K562 (cell line): ENCODE results near the gene HOXC4. TPM values are rescaled to one million over a fixed set of nuclear protein-coding genes. Genes with fewer than 3 reads are reported as not detected.

ENCODE experiments used
- ATAC-seq: fragments of 200-7000 bp; cut with Tn5 transposase; 3 replicates; pipeline ENCODE4 v1.9.1; 2020; ENCODE audit warnings: moderate library complexity
- BruUV-seq: library from RNA; stranded (reverse); fragments of 400-500 nt; replicated peaks from 2 replicates; lab custom pipeline; 2021; lab: Mats Ljungman, UMichigan
- CTCF ChIA-PET: fragments of 300-600 bp; formaldehyde crosslinking; extraction: SDS; loops from one replicate; lab custom pipeline; 2021; ENCODE audit warnings: low intra/inter-chr PET ratio; lab: Yijun Ruan, JAX
- POLR2A ChIA-PET: fragments of 300-600, 350-650 bp; sonication (Branson Sonifier 250); formaldehyde crosslinking; extraction: SDS; loops from one replicate; lab custom pipeline; 2021; ENCODE audit warnings: antibody characterized with exemption, inconsistent platforms; lab: Yijun Ruan, JAX
- DNase-seq, 4 experiments: peaks; one replicate each; pipeline versions ENCODE4 v3.0.0 to v3.0.0-alpha.2; 2011 to 2018; ENCODE audit warnings: low spot score in 3 of 4, mixed read lengths in 3 of 4; ENCODE audit errors: extremely low read depth in 1 of 4
- FAIRE-seq: peaks from 2 replicates; lab custom pipeline; 2011; peaks lifted over from hg19 to GRCh38; lab: Jason Lieb, UNC
- H2AFZ ChIP-seq: 2 replicates; pipeline ENCODE4 v1.6.0; 2011; ENCODE audit warnings: low read depth, low read length, control low read depth, inconsistent platforms
- H3K27ac ChIP-seq: fragments of 200-600 bp; 3 replicates; pipeline ENCODE4 v1.8.0; 2011; ENCODE audit warnings: low read depth, mild to moderate bottlenecking, control low read depth, inconsistent platforms, low read length, moderate library complexity, mixed read lengths; ENCODE audit errors: extremely low read depth
- H3K27me3 ChIP-seq, 2 experiments: fragments of 300-600 bp in 1 of 2; 2 replicates in 1 of 2; 3 replicates in 1 of 2; pipeline versions ENCODE4 v1.6.0 to v1.8.0; 2011; ENCODE audit warnings: inconsistent platforms in 2 of 2, low read length in 2 of 2, mild to moderate bottlenecking in 1 of 2, mixed read lengths in 1 of 2, moderate library complexity in 1 of 2; ENCODE audit not compliant: control insufficient read depth in 2 of 2, insufficient read depth in 2 of 2
- H3K36me3 ChIP-seq: fragments of 300-600 bp; 3 replicates; pipeline ENCODE4 v1.8.0; 2011; ENCODE audit warnings: mild to moderate bottlenecking, low read length, inconsistent platforms; ENCODE audit not compliant: control insufficient read depth, insufficient read depth
- H3K4me1 ChIP-seq, 2 experiments: fragments of 200-600 bp in 1 of 2; replicated peaks in 1 of 2; 2 replicates in 1 of 2; 3 replicates in 1 of 2; pipeline versions ENCODE4 v1.5.1 to v1.8.0; 2011; ENCODE audit warnings: inconsistent platforms in 2 of 2, low read length in 2 of 2, mild to moderate bottlenecking in 1 of 2, mixed read lengths in 1 of 2, moderate library complexity in 1 of 2; ENCODE audit not compliant: control insufficient read depth in 2 of 2, insufficient read depth in 2 of 2
- H3K4me2 ChIP-seq: 2 replicates; pipeline ENCODE4 v1.6.1; 2011; ENCODE audit warnings: low read length, control low read depth, inconsistent platforms, mixed read lengths; ENCODE audit not compliant: insufficient read depth
- H3K4me3 ChIP-seq: fragments of 200-600 bp; sonication (generic), shearing (Covaris generic); 2 replicates; pipeline ENCODE4 v1.5.1; 2016; ENCODE audit warnings: control low read depth, inconsistent platforms
- H3K79me2 ChIP-seq: fragments of 200-600 bp; 3 replicates; pipeline ENCODE4 v1.8.0; 2011; ENCODE audit warnings: low read length, inconsistent platforms; ENCODE audit not compliant: control insufficient read depth, insufficient read depth
- H3K9ac ChIP-seq, 2 experiments: 2 replicates each; pipeline versions ENCODE4 v1.6.0 to v1.6.1; 2011; ENCODE audit warnings: low read depth in 2 of 2, low read length in 2 of 2, control low read depth in 1 of 2, inconsistent platforms in 1 of 2, mild to moderate bottlenecking in 1 of 2, mixed read lengths in 1 of 2; ENCODE audit not compliant: insufficient read depth in 1 of 2
- H3K9me1 ChIP-seq: one replicate; pipeline ENCODE4 v1.6.0; 2011; ENCODE audit warnings: inconsistent platforms, mild to moderate bottlenecking, low read length, moderate library complexity; ENCODE audit not compliant: control insufficient read depth, insufficient read depth
- H3K9me3 ChIP-seq: replicated peaks from 2 replicates; pipeline ENCODE4 v1.5.1; 2011; ENCODE audit warnings: low read depth, low read length, inconsistent platforms; ENCODE audit not compliant: control insufficient read depth, insufficient read depth
- H4K20me1 ChIP-seq: replicated peaks from 2 replicates; pipeline ENCODE4 v1.6.1; 2011; ENCODE audit warnings: low read length, inconsistent platforms, mixed read lengths; ENCODE audit not compliant: control insufficient read depth, insufficient read depth
- BRF1 ChIP-seq: IDR thresholded peaks from 3 replicates; pipeline ENCODE4 v1.6.1; 2011; ENCODE audit warnings: borderline replicate concordance, mild to moderate bottlenecking; ENCODE audit not compliant: insufficient read length; ENCODE audit errors: extremely low read depth
- HDAC1 ChIP-seq, 2 experiments: fragments of 450-650 bp; IDR thresholded peaks; 2 replicates each; pipeline ENCODE4 v1.6.1; 2016 to 2017; ENCODE audit warnings: inconsistent platforms in 1 of 2, mild to moderate bottlenecking in 1 of 2, moderate library complexity in 1 of 2
- MTF1 ChIP-seq: fragments of 250-450 bp; sonication (Bioruptor Pico); IDR thresholded peaks from 2 replicates; pipeline ENCODE4 v1.9.0; 2021; ENCODE audit warnings: moderate library complexity, mild to moderate bottlenecking, inconsistent platforms, borderline replicate concordance
- PHB2 ChIP-seq: fragments of 450-650 bp; IDR thresholded peaks from 2 replicates; pipeline ENCODE4 v1.6.1; 2017; ENCODE audit warnings: low read depth
- PTBP1 ChIP-seq: fragments of 200-400 bp; formaldehyde crosslinking; IDR thresholded peaks from 2 replicates; pipeline ENCODE4 v1.6.1; 2017; ENCODE audit warnings: low read depth, low read length
- RBBP5 ChIP-seq: fragments of 200-600 bp; sonication (generic); IDR thresholded peaks from 2 replicates; pipeline ENCODE4 v1.6.1; 2012; ENCODE audit warnings: borderline replicate concordance, mild to moderate bottlenecking, low read length, control low read depth, inconsistent platforms; ENCODE audit not compliant: insufficient read depth, poor library complexity, severe bottlenecking
- SFPQ ChIP-seq: fragments of 200-400 bp; formaldehyde crosslinking; IDR thresholded peaks from 2 replicates; pipeline ENCODE4 v1.6.1; 2017; ENCODE audit warnings: mild to moderate bottlenecking, low read depth, low read length, moderate library complexity
- SPI1 ChIP-seq: IDR thresholded peaks from 2 replicates; pipeline ENCODE4 v1.6.1; 2011; ENCODE audit warnings: low read depth, low read length, control low read depth, borderline replicate concordance
- U2AF2 ChIP-seq: fragments of 200-400 bp; formaldehyde crosslinking; optimal IDR thresholded peaks from 2 replicates; pipeline ENCODE3; 2017; ENCODE audit warnings: low read depth, mild to moderate bottlenecking, low read length
- ZBTB2 ChIP-seq: fragments of 450-650 bp; IDR thresholded peaks from 2 replicates; pipeline ENCODE4 v1.6.1; 2016; ENCODE audit warnings: antibody characterized with exemption
- ZFP30 ChIP-seq: fragments of 250-450 bp; sonication (Bioruptor Pico); IDR thresholded peaks from 2 replicates; pipeline ENCODE4 v1.8.0; 2022; ENCODE audit warnings: moderate library complexity, mild to moderate bottlenecking, inconsistent platforms, borderline replicate concordance
- ZNF584 ChIP-seq: fragments of 200-800 bp; sonication (Bioruptor generic); IDR thresholded peaks from 2 replicates; pipeline ENCODE4 v1.6.1; 2016; ENCODE audit warnings: low read depth, mild to moderate bottlenecking, missing genetic modification characterization, missing compliant biosample characterization
- WGBS: fragments of 100-300 bp; shearing (Covaris generic); methylation state at CpG from one replicate; pipeline ENCODE4 v1.1.6; 2016; ENCODE audit warnings: low coverage, mixed read lengths; ENCODE audit not compliant: insufficient coverage; ENCODE audit errors: missing lambda C conversion rate; 5-methylcytosine and 5-hydroxymethylcytosine counted together
- in situ Hi-C: fragments of 300-500 bp; cut with MboI; formaldehyde crosslinking; loops from 4 replicates; pipeline ENCODE4 v1.15.0; 2018; ENCODE audit warnings: inconsistent platforms, mixed read lengths
- intact Hi-C: fragments of 100-400 bp; cut with micrococcal nuclease; formaldehyde crosslinking; loops from 2 replicates; pipeline ENCODE4 v1.14.2; 2022
- polyA plus RNA-seq, 8 experiments: library from polyadenylated mRNA; depleted of rRNA in 4 of 8; stranded (reverse) in 5 of 8; unstranded in 3 of 8; fragments of >200 nt; fragmentation: Nextera tagmentation in 2 of 8; fragmentation: Illumina TruSeq in 1 of 8; extraction: Ambion mirVana in 2 of 8; extraction: Trizol in 1 of 8; gene quantifications; 2 replicates each; pipeline versions ENCODE4 v1.2.1 to v1.2.3, GENCODE V29; 2011 to 2014; ENCODE audit warnings: inconsistent platforms in 1 of 8, missing spikeins in 1 of 8
- total RNA-seq, 7 experiments: library from RNA; depleted of rRNA in 6 of 7; stranded (reverse); fragments of >200 nt in 6 of 7; fragmentation: Illumina TruSeq in 2 of 7; extraction: Trizol in 2 of 7; gene quantifications; 2 replicates each; pipeline versions ENCODE4 v1.2.1 to v1.2.3, GENCODE V29; 2011 to 2021; ENCODE audit warnings: low replicate concordance in 1 of 7
- TF ChIP-seq, protein P1 (sequence below), 2 experiments: IDR thresholded peaks; 2 replicates each; pipeline ENCODE4 v1.6.1; 2012; ENCODE audit warnings: improper control_type of control experiment in 2 of 2, low read depth in 2 of 2, low read length in 2 of 2, borderline replicate concordance in 1 of 2
- TF ChIP-seq, protein P2 (sequence below): fragments of 450-650 bp; formaldehyde crosslinking; IDR thresholded peaks from 2 replicates; pipeline ENCODE4 v1.4.0; 2020; ENCODE audit warnings: mild to moderate bottlenecking, moderate library complexity

Gene HOXC4
- total and polyA plus RNA-seq, 9 of the 15 experiments (the other 6 are each of a cell fraction or from before 2014, with no cell fraction given) = 0.06 to 1.5 (median 0.44) TPM; not detected in 1

DNA sequence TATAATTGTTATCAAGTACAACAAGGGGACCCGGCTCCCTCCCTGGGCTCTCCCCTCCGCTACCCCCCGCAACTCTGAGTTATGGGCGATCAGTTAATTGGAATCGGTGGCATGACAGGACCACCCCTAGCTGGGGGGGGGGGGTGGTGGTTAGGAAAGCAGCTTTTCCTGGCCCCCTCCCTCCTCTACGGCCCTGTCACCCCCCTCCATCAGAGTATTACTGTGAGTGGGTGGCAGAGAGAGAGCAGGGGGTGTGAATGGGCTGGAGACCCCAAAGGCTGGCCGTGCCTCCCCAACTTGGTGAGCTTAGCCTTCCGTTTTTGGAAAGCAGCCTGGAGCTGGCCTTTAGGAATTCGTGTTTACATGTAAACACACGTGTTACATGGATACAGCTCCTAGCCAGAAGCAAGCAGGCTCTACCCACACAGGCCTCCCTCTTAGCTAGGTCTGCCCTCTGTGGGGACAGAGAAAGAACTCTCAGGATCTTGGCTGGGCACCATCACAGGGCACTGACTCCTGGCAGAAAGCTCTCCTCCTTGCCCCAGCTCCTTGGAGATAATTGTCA, 1.1 kb upstream of the HOXC4 start:
- Histone ChIP-seq H3K36me3 (no peaks in the 10 kb centered on the region), H3K4me2 (no peak overlapping the region), H3K27me3 (peaks cover 50 to 55% of the 10 kb centered on the region in 2 experiments), H3K4me1 (peaks cover 0 to 8% of the 10 kb centered on the region in 2 experiments; a peak in 2 of 5 replicates), H2AFZ (no peak overlapping the region), H3K9ac (peak overlapping the region in 1 of 2 experiments; percentile 2; a peak in 1 of 4 replicates), H4K20me1 (0 out of 2 replicates have a peak, but pooled peaks cover 2% of the 10 kb centered on the region), H3K9me1 (no peaks in the 10 kb centered on the region), H3K4me3 (no peak overlapping the region), H3K9me3 (no peaks in the 10 kb centered on the region), H3K27ac (no peak overlapping the region), H3K79me2 (no peaks in the 10 kb centered on the region)
- WGBS = 2% methylated on average over 9 of the region's 10 CpGs
- BruUV-seq = no TSS peak
- FAIRE-seq (no peak), ATAC-seq (no peak), DNase-seq (no peak)
- POLR2A ChIA-PET = interaction anchor here (0.6 to 0.7 kb wide), 6 partner anchors 9 to 210 kb away, joined by 3 read pairs; no protein-coding TSS in a partner anchor
- intact Hi-C loops = no loop called here
- CTCF ChIA-PET = no interaction called here
- in situ Hi-C loops = no loop called here
- TF ChIP-seq BRF1 (no peak), ZFP30 (no peak), U2AF2 (no peak), PTBP1 (no peak), PHB2 (no peak), HDAC1 (IDR thresholded peaks at IDR 0.05) (no peak), RBBP5 (no peak), SPI1 (no peak), ZBTB2 (no peak), ZNF584 (CRISPR knock-in tag) (no peak), MTF1 (CRISPR knock-in tag) (no peak), SFPQ (no peak)
- TF ChIP-seq, protein P1, sequence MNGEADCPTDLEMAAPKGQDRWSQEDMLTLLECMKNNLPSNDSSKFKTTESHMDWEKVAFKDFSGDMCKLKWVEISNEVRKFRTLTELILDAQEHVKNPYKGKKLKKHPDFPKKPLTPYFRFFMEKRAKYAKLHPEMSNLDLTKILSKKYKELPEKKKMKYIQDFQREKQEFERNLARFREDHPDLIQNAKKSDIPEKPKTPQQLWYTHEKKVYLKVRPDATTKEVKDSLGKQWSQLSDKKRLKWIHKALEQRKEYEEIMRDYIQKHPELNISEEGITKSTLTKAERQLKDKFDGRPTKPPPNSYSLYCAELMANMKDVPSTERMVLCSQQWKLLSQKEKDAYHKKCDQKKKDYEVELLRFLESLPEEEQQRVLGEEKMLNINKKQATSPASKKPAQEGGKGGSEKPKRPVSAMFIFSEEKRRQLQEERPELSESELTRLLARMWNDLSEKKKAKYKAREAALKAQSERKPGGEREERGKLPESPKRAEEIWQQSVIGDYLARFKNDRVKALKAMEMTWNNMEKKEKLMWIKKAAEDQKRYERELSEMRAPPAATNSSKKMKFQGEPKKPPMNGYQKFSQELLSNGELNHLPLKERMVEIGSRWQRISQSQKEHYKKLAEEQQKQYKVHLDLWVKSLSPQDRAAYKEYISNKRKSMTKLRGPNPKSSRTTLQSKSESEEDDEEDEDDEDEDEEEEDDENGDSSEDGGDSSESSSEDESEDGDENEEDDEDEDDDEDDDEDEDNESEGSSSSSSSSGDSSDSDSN (IDR thresholded peaks at IDR 0.05; ENCODE audit: borderline replicate concordance in 1 of 2, low read depth in 2 of 2, low read length in 2 of 2) = no peak
- TF ChIP-seq, protein P2, sequence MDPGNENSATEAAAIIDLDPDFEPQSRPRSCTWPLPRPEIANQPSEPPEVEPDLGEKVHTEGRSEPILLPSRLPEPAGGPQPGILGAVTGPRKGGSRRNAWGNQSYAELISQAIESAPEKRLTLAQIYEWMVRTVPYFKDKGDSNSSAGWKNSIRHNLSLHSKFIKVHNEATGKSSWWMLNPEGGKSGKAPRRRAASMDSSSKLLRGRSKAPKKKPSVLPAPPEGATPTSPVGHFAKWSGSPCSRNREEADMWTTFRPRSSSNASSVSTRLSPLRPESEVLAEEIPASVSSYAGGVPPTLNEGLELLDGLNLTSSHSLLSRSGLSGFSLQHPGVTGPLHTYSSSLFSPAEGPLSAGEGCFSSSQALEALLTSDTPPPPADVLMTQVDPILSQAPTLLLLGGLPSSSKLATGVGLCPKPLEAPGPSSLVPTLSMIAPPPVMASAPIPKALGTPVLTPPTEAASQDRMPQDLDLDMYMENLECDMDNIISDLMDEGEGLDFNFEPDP (CRISPR knock-in tag) = no peak
